ENCODE measurements around the gene SLC22A1. TPM values are rescaled to one million over a fixed set of nuclear protein-coding genes. Genes with fewer than 3 reads are reported as not detected.
"Not testable (repeated sequence)": the region's sequence is repeated elsewhere in the genome, so short reads cannot be mapped to it uniquely, and the experiment has no call there.

The SLC22A1 gene
- total RNA-seq, 2 experiments from 2014 or later, result 0.16 to 0.87 TPM

GRCh38 chr6:160112628-160113299, 8.9 kb upstream of the SLC22A1 start:
- Mint-ChIP-seq H3K27me3 (ENCODE audit: low read depth) (no peaks in the 10 kb centered on the region), H3K27ac (no peak overlapping the region), H3K4me3 (no peak overlapping the region), H3K9me3 (ENCODE audit: insufficient read depth) (no peaks in the 10 kb centered on the region), H3K4me1 (ENCODE audit: low read depth) (peaks cover 13% of the 10 kb centered on the region), H3K36me3 (ENCODE audit: low read depth) (peaks cover 8% of the 10 kb centered on the region)
- POLR2A ChIA-PET, result no interaction called here
- DNase-seq (no peak), ATAC-seq (no peak)
- CTCF ChIA-PET, result no interaction called here

GRCh38 chr6:160114536-160114935, 7.1 kb upstream of the SLC22A1 start:
- ATAC-seq; H3K27me3 Mint-ChIP-seq (ENCODE audit: low read depth); DNase-seq; H3K27ac Mint-ChIP-seq; H3K4me3 Mint-ChIP-seq; H3K4me1 Mint-ChIP-seq (ENCODE audit: low read depth); H3K9me3 Mint-ChIP-seq (ENCODE audit: insufficient read depth); POLR2A ChIA-PET; CTCF ChIA-PET: not testable (repeated sequence)
- H3K36me3 Mint-ChIP-seq (ENCODE audit: low read depth), result peaks cover 11% of the 10 kb centered on the region

GRCh38 chr6:160115421-160115820, 6.2 kb upstream of the SLC22A1 start:
- ChIA-PET POLR2A (no interaction called here), CTCF (interaction anchor here (1.5 kb wide), 1 partner anchor 340 kb away, joined by 3 read pairs; no protein-coding TSS in a partner anchor)
- Mint-ChIP-seq H3K4me1 (ENCODE audit: low read depth) (peaks cover 6% of the 10 kb centered on the region), H3K9me3 (ENCODE audit: insufficient read depth) (no peaks in the 10 kb centered on the region), H3K4me3 (no peak overlapping the region), H3K27ac (no peak overlapping the region), H3K27me3 (ENCODE audit: low read depth) (no peaks in the 10 kb centered on the region), H3K36me3 (ENCODE audit: low read depth) (peaks cover 12% of the 10 kb centered on the region)
- ATAC-seq (no peak), DNase-seq (no peak)

- H3K36me3 Mint-ChIP-seq (ENCODE audit: low read depth), result peaks cover 12% of the 10 kb centered on the region
- no peaks in the 10 kb centered on the region for H3K9me3 Mint-ChIP-seq (ENCODE audit: insufficient read depth)
- no peak for DNase-seq
- no peak overlapping the region for H3K4me3 Mint-ChIP-seq
- POLR2A ChIA-PET, result no interaction called here
- ATAC-seq, result no peak
- no peaks in the 10 kb centered on the region for H3K4me1 Mint-ChIP-seq (ENCODE audit: low read depth)
- H3K27ac Mint-ChIP-seq, result no peak overlapping the region
- CTCF ChIA-PET, result interaction anchor here (1.5 kb wide), 1 partner anchor 339 kb away, joined by 3 read pairs; no protein-coding TSS in a partner anchor
- H3K27me3 Mint-ChIP-seq (ENCODE audit: low read depth), result no peaks in the 10 kb centered on the region
These were observed 5.2 kb upstream of the SLC22A1 start for GRCh38 chr6:160116411-160116810.

GRCh38 chr6:160117137-160117536, 4.5 kb upstream of the SLC22A1 start:
- Mint-ChIP-seq H3K27me3 (ENCODE audit: low read depth) (no peaks in the 10 kb centered on the region), H3K9me3 (ENCODE audit: insufficient read depth) (no peaks in the 10 kb centered on the region), H3K4me3 (no peak overlapping the region), H3K4me1 (ENCODE audit: low read depth) (no peaks in the 10 kb centered on the region), H3K36me3 (ENCODE audit: low read depth) (peaks cover 12% of the 10 kb centered on the region), H3K27ac (no peak overlapping the region)
- ChIA-PET CTCF (interaction anchor here (1.4 kb wide), 1 partner anchor 11 kb away, joined by 3 read pairs; no protein-coding TSS in a partner anchor), POLR2A (no interaction called here)
- ATAC-seq (no peak), DNase-seq (no peak)

GRCh38 chr6:160118620-160119229, 2.9 kb upstream of the SLC22A1 start:
- CTCF ChIA-PET, result interaction anchor here (1.4 to 1.5 kb wide), 2 partner anchors 10 to 266 kb away, joined by 3 read pairs; no protein-coding TSS in a partner anchor
- H3K27me3 Mint-ChIP-seq (ENCODE audit: low read depth), result no peaks in the 10 kb centered on the region
- ATAC-seq (no peak), DNase-seq (no peak)
- H3K9me3 Mint-ChIP-seq (ENCODE audit: insufficient read depth), result no peaks in the 10 kb centered on the region
- H3K36me3 Mint-ChIP-seq (ENCODE audit: low read depth), result peaks cover 7% of the 10 kb centered on the region
- no peaks in the 10 kb centered on the region for H3K4me1 Mint-ChIP-seq (ENCODE audit: low read depth)
- H3K27ac Mint-ChIP-seq, result no peak overlapping the region
- no peak overlapping the region for H3K4me3 Mint-ChIP-seq
- POLR2A ChIA-PET, result no interaction called here

GRCh38 chr6:160120087-160120486, 1.5 kb upstream of the SLC22A1 start:
- peaks cover 6% of the 10 kb centered on the region for H3K36me3 Mint-ChIP-seq (ENCODE audit: low read depth)
- H3K27me3 Mint-ChIP-seq (ENCODE audit: low read depth), result no peaks in the 10 kb centered on the region
- ChIA-PET CTCF (interaction anchor here (1.3 to 1.5 kb wide), 2 partner anchors 18 to 268 kb away, joined by 3 read pairs; no protein-coding TSS in a partner anchor), POLR2A (no interaction called here)
- DNase-seq, result no peak
- H3K4me1 Mint-ChIP-seq (ENCODE audit: low read depth), result no peaks in the 10 kb centered on the region
- H3K27ac Mint-ChIP-seq, result no peak overlapping the region
- no peak for ATAC-seq
- no peak overlapping the region for H3K4me3 Mint-ChIP-seq
- H3K9me3 Mint-ChIP-seq (ENCODE audit: insufficient read depth), result no peaks in the 10 kb centered on the region

GRCh38 chr6:160121981-160122380, 366 bp downstream of the SLC22A1 start:
- H3K36me3 Mint-ChIP-seq (ENCODE audit: low read depth), result peaks cover 6% of the 10 kb centered on the region

GRCh38 chr6:160122744-160123143, 1.1 kb downstream of the SLC22A1 start:
- ChIA-PET CTCF (no interaction called here), POLR2A (no interaction called here)
- Mint-ChIP-seq H3K27ac (no peak overlapping the region), H3K4me1 (ENCODE audit: low read depth) (no peaks in the 10 kb centered on the region), H3K9me3 (ENCODE audit: insufficient read depth) (no peaks in the 10 kb centered on the region), H3K4me3 (no peak overlapping the region), H3K36me3 (ENCODE audit: low read depth) (peaks cover 5% of the 10 kb centered on the region), H3K27me3 (ENCODE audit: low read depth) (no peaks in the 10 kb centered on the region)
- no peak for DNase-seq
- ATAC-seq, result no peak

More at GRCh38 chr6:160121981-160122380, 366 bp downstream of the SLC22A1 start:
- H3K9me3 Mint-ChIP-seq (ENCODE audit: insufficient read depth), result no peaks in the 10 kb centered on the region
- ATAC-seq (no peak), DNase-seq (no peak)
- H3K4me1 Mint-ChIP-seq (ENCODE audit: low read depth), result no peaks in the 10 kb centered on the region
- CTCF ChIA-PET, result no interaction called here
- H3K4me3 Mint-ChIP-seq, result no peak overlapping the region
- POLR2A ChIA-PET, result no interaction called here
- no peak overlapping the region for H3K27ac Mint-ChIP-seq
- H3K27me3 Mint-ChIP-seq (ENCODE audit: low read depth), result no peaks in the 10 kb centered on the region

- Mint-ChIP-seq H3K36me3 (ENCODE audit: low read depth) (peaks cover 3% of the 10 kb centered on the region), H3K9me3 (ENCODE audit: insufficient read depth) (no peaks in the 10 kb centered on the region), H3K27me3 (ENCODE audit: low read depth) (no peaks in the 10 kb centered on the region), H3K4me1 (ENCODE audit: low read depth) (no peaks in the 10 kb centered on the region), H3K4me3 (no peak overlapping the region), H3K27ac (no peak overlapping the region)
- POLR2A ChIA-PET, result no interaction called here
- CTCF ChIA-PET, result interaction anchor here (0.5 kb wide), 1 partner anchor 252 kb away, joined by 3 read pairs; no protein-coding TSS in a partner anchor
- no peak for ATAC-seq
- DNase-seq, result no peak
These were observed 2.4 kb downstream of the SLC22A1 start for GRCh38 chr6:160124007-160124406.

- H3K4me3 Mint-ChIP-seq, result no peak overlapping the region
- no peak overlapping the region for H3K27ac Mint-ChIP-seq
- POLR2A ChIA-PET, result interaction anchor here (0.7 kb wide), 1 partner anchor 291 kb away, joined by 4 read pairs; no protein-coding TSS in a partner anchor
- CTCF ChIA-PET, result no interaction called here
- DNase-seq (no peak), ATAC-seq (no peak)
- H3K9me3 Mint-ChIP-seq (ENCODE audit: insufficient read depth), result no peaks in the 10 kb centered on the region
- no peaks in the 10 kb centered on the region for H3K27me3 Mint-ChIP-seq (ENCODE audit: low read depth)
- H3K36me3 Mint-ChIP-seq (ENCODE audit: low read depth), result peaks cover under 1% of the 10 kb centered on the region
- no peaks in the 10 kb centered on the region for H3K4me1 Mint-ChIP-seq (ENCODE audit: low read depth)
These were observed 3.0 kb downstream of the SLC22A1 start for GRCh38 chr6:160124605-160125004.

- H3K27ac Mint-ChIP-seq; H3K36me3 Mint-ChIP-seq (ENCODE audit: low read depth); CTCF ChIA-PET; DNase-seq; H3K9me3 Mint-ChIP-seq (ENCODE audit: insufficient read depth); H3K4me1 Mint-ChIP-seq (ENCODE audit: low read depth); ATAC-seq; H3K27me3 Mint-ChIP-seq (ENCODE audit: low read depth); H3K4me3 Mint-ChIP-seq: not testable (repeated sequence)
- POLR2A ChIA-PET, result interaction anchor here (0.7 kb wide), 1 partner anchor 291 kb away, joined by 4 read pairs; no protein-coding TSS in a partner anchor
These were observed 3.5 kb downstream of the SLC22A1 start for GRCh38 chr6:160125105-160125504.
